Activated CD8-positive, alpha-beta memory T cell treated with anti-CD3 and anti-CD28 coated beads, Interleukin-2, amount 10 ng/mL, durations not matched to agents 7 days and 5 days (primary cell): ENCODE results near the gene XIAP. TPM values are rescaled to one million over a fixed set of nuclear protein-coding genes. Genes with fewer than 3 reads are reported as not detected.

Experiments used
- ATAC-seq: fragments of 150-1000 bp; cut with Tn5 transposase; one replicate; pipeline ENCODE4 v1.10.0; 2021; ENCODE audit warnings: moderate library complexity
- CTCF ChIA-PET: fragments of 350-600 bp; sonication (Branson Sonifier 250); formaldehyde crosslinking; loops from one replicate; lab custom pipeline; 2021; ENCODE audit warnings: antibody characterized with exemption; lab: Charles Lee
- DNase-seq: peaks from one replicate; pipeline ENCODE4 v3.0.0-alpha.2; 2020
- H3K27ac Mint-ChIP-seq: one replicate; pipeline ENCODE4 v1.8.0; 2021; ENCODE audit warnings: mild to moderate bottlenecking, mixed read lengths
- H3K27me3 Mint-ChIP-seq: one replicate; pipeline ENCODE4 v1.8.0; 2021; ENCODE audit warnings: mixed read lengths
- H3K36me3 Mint-ChIP-seq: one replicate; pipeline ENCODE4 v1.8.0; 2021; ENCODE audit warnings: mild to moderate bottlenecking, mixed read lengths
- H3K4me1 Mint-ChIP-seq: one replicate; pipeline ENCODE4 v1.8.0; 2021; ENCODE audit warnings: mixed read lengths
- H3K4me3 Mint-ChIP-seq: one replicate; pipeline ENCODE4 v1.8.0; 2021; ENCODE audit warnings: mild to moderate bottlenecking, moderate library complexity, mixed read lengths
- H3K9me3 Mint-ChIP-seq: one replicate; pipeline ENCODE4 v1.8.0; 2022; ENCODE audit warnings: low read depth, mixed read lengths
- total RNA-seq, 2 experiments: library from RNA; stranded (reverse); gene quantifications; one replicate each; pipeline ENCODE4 v1.2.3, GENCODE V29; 2021

Gene XIAP
- total RNA-seq, 2 experiments from 2014 or later = 36.6 to 36.9 TPM

GRCh38 chrX:123943074-123943473, 83.2 kb downstream of the XIAP start:
- CTCF ChIA-PET = no interaction called here
- Mint-ChIP-seq H3K4me1 (no peaks in the 10 kb centered on the region), H3K27ac (no peak overlapping the region), H3K4me3 (no peak overlapping the region), H3K27me3 (no peaks in the 10 kb centered on the region), H3K9me3 (no peaks in the 10 kb centered on the region), H3K36me3 (no peaks in the 10 kb centered on the region)
- ATAC-seq (no peak), DNase-seq (no peak)

GRCh38 chrX:123943488-123943887, 83.6 kb downstream of the XIAP start:
- no peak overlapping the region for H3K4me3 Mint-ChIP-seq
- ATAC-seq (no peak), DNase-seq (no peak)
- no peaks in the 10 kb centered on the region for H3K27me3 Mint-ChIP-seq
- H3K36me3 Mint-ChIP-seq = no peaks in the 10 kb centered on the region
- CTCF ChIA-PET = no interaction called here
- no peaks in the 10 kb centered on the region for H3K4me1 Mint-ChIP-seq
- H3K9me3 Mint-ChIP-seq = no peaks in the 10 kb centered on the region
- no peak overlapping the region for H3K27ac Mint-ChIP-seq

- Mint-ChIP-seq H3K4me1 (no peaks in the 10 kb centered on the region), H3K27me3 (no peaks in the 10 kb centered on the region), H3K4me3 (no peak overlapping the region), H3K27ac (no peak overlapping the region), H3K9me3 (no peaks in the 10 kb centered on the region), H3K36me3 (no peaks in the 10 kb centered on the region)
- ATAC-seq (no peak), DNase-seq (no peak)
- CTCF ChIA-PET = interaction anchor here (1.6 kb wide), 1 partner anchor 117 kb away, joined by 5 read pairs; no protein-coding TSS in a partner anchor
Observed at GRCh38 chrX:123949846-123950245, 90.0 kb downstream of the XIAP start.

- Mint-ChIP-seq H3K27me3 (no peaks in the 10 kb centered on the region), H3K4me3 (peak overlapping the region; percentile 88), H3K9me3 (no peaks in the 10 kb centered on the region), H3K36me3 (peaks cover 5% of the 10 kb centered on the region), H3K27ac (peak overlapping the region; percentile 98), H3K4me1 (peaks cover 10% of the 10 kb centered on the region)
- no peak for DNase-seq
- ATAC-seq = peak; percentile 2
- CTCF ChIA-PET = interaction anchor here (0.7 to 3.8 kb wide), 3 partner anchors 20 to 395 kb away, joined by 3 to 28 read pairs (median 3); no protein-coding TSS in a partner anchor
Observed at GRCh38 chrX:123959281-123960063, 99.6 kb downstream of the XIAP start.

- Mint-ChIP-seq H3K4me3 (peak overlapping the region; percentile 88), H3K36me3 (peaks cover 8% of the 10 kb centered on the region), H3K4me1 (peaks cover 19% of the 10 kb centered on the region), H3K9me3 (no peaks in the 10 kb centered on the region), H3K27ac (peak overlapping the region; percentile 98), H3K27me3 (no peaks in the 10 kb centered on the region)
- ATAC-seq (no peak), DNase-seq (no peak)
- CTCF ChIA-PET = interaction anchor here (0.6 to 3.8 kb wide), 7 partner anchors 25 to 386 kb away, joined by 3 to 28 read pairs (median 3); partner anchors contain the start of gene SH2D1A
Observed at GRCh38 chrX:123960956-123961267, 101.1 kb downstream of the XIAP start.

GRCh38 chrX:123961268-123962005, 101.6 kb downstream of the XIAP start, which contains the start of gene STAG2:
Gene STAG2 (plus strand): TSS chrX:123961706. CDS start chrX:124022628, 60,922 bp downstream.
- ATAC-seq (peak; percentile 24), DNase-seq (peak; percentile 73)
- Mint-ChIP-seq H3K36me3 (peaks cover 9% of the 10 kb centered on the region), H3K27me3 (no peaks in the 10 kb centered on the region), H3K4me3 (peak within 1 kb of the TSS; percentile 88), H3K4me1 (peaks cover 21% of the 10 kb centered on the region), H3K27ac (peak within 1 kb of the TSS; percentile 98), H3K9me3 (no peaks in the 10 kb centered on the region)
- CTCF ChIA-PET = interaction anchor here (0.8 to 1.0 kb wide), 2 partner anchors 33 to 56 kb away, joined by 3 read pairs; no protein-coding TSS in a partner anchor

- no peaks in the 10 kb centered on the region for H3K27me3 Mint-ChIP-seq
- peak overlapping the region; percentile 98 for H3K27ac Mint-ChIP-seq
- H3K9me3 Mint-ChIP-seq = no peaks in the 10 kb centered on the region
- H3K4me3 Mint-ChIP-seq = peak overlapping the region; percentile 88
- H3K36me3 Mint-ChIP-seq = peaks cover 13% of the 10 kb centered on the region
- no peak for DNase-seq
- CTCF ChIA-PET = no interaction called here
- ATAC-seq = no peak
- H3K4me1 Mint-ChIP-seq = peaks cover 24% of the 10 kb centered on the region
Observed at GRCh38 chrX:123962006-123962467, 102.2 kb downstream of the XIAP start.

- peaks cover 13% of the 10 kb centered on the region for H3K36me3 Mint-ChIP-seq
- H3K9me3 Mint-ChIP-seq = no peaks in the 10 kb centered on the region
- peaks cover 26% of the 10 kb centered on the region for H3K4me1 Mint-ChIP-seq
- H3K27ac Mint-ChIP-seq = peak overlapping the region; percentile 98
- ATAC-seq = peak; percentile 68
- peak; percentile 90 for DNase-seq
- H3K4me3 Mint-ChIP-seq = peak overlapping the region; percentile 88
- no peaks in the 10 kb centered on the region for H3K27me3 Mint-ChIP-seq
- CTCF ChIA-PET = no interaction called here
Observed at GRCh38 chrX:123962794-123963373, 103.0 kb downstream of the XIAP start.

Other genes starting within 250 kb of the XIAP start
- gene THOC2, start 127.0 kb upstream of the XIAP start, total RNA-seq = 10 to 100 TPM; 74.6 to 93.0 TPM
- gene STAG2, start 101.7 kb downstream of the XIAP start, total RNA-seq = 100 to 1,000 TPM in 1 of 2 experiments, 10 to 100 TPM in 1; 80.6 to 112 TPM